H9 (cell line): ENCODE data around the gene PCGF3. TPM values are rescaled to one million over a fixed set of nuclear protein-coding genes. Genes with fewer than 3 reads are reported as not detected.
A peak's percentile ranks its signal among the peaks of the same experiment; 100 is the strongest.

Source experiments
- DNase-seq: peaks from one replicate; pipeline ENCODE4 v3.0.0-alpha.2; 2017
- H2AFZ ChIP-seq: one replicate; pipeline ENCODE4 v1.6.1; 2013; ENCODE audit warnings: mild to moderate bottlenecking, low read length, control low read depth, moderate library complexity
- H2AK5ac ChIP-seq: 2 replicates; pipeline ENCODE4 v1.6.1; 2013; ENCODE audit warnings: low read length, control low read depth, mixed read lengths; ENCODE audit not compliant: insufficient read length
- H2BK120ac ChIP-seq: one replicate; pipeline ENCODE4 v1.6.1; 2013; ENCODE audit warnings: low read depth, mild to moderate bottlenecking, low read length, control low read depth, inconsistent platforms; ENCODE audit not compliant: poor library complexity, severe bottlenecking
- H2BK12ac ChIP-seq: 2 replicates; pipeline ENCODE4 v1.6.1; 2013; ENCODE audit warnings: low read length, control low read depth, mixed read lengths, low read depth; ENCODE audit not compliant: insufficient read length
- H2BK15ac ChIP-seq: 2 replicates; pipeline ENCODE4 v1.6.1; 2013; ENCODE audit warnings: low read depth, low read length, control low read depth
- H2BK20ac ChIP-seq: one replicate; pipeline ENCODE4 v1.6.1; 2013; ENCODE audit warnings: low read depth, mild to moderate bottlenecking, low read length, control low read depth, inconsistent platforms; ENCODE audit not compliant: poor library complexity, severe bottlenecking
- H2BK5ac ChIP-seq: 2 replicates; pipeline ENCODE4 v1.6.1; 2013; ENCODE audit warnings: low read length, control low read depth, mixed read lengths; ENCODE audit not compliant: insufficient read length
- H3K14ac ChIP-seq: 2 replicates; pipeline ENCODE4 v1.6.1; 2013; ENCODE audit warnings: low read length, control low read depth; ENCODE audit not compliant: insufficient read depth
- H3K18ac ChIP-seq: 2 replicates; pipeline ENCODE4 v1.6.1; 2013; ENCODE audit warnings: low read depth, mild to moderate bottlenecking, mixed read lengths, low read length, control low read depth; ENCODE audit not compliant: insufficient read length
- H3K23ac ChIP-seq: 2 replicates; pipeline ENCODE4 v1.6.1; 2013; ENCODE audit warnings: low read length, control low read depth, mixed read lengths, low read depth; ENCODE audit not compliant: insufficient read length
- H3K23me2 ChIP-seq: 2 replicates; pipeline ENCODE4 v1.6.1; 2013; ENCODE audit warnings: low read depth, mild to moderate bottlenecking, mixed read lengths, low read length, control low read depth; ENCODE audit not compliant: insufficient read length, poor library complexity, severe bottlenecking
- H3K27ac ChIP-seq: 2 replicates; pipeline ENCODE4 v1.5.1; 2013; ENCODE audit warnings: low read length, control low read depth, mixed read lengths, low read depth; ENCODE audit not compliant: insufficient read length
- H3K27me3 ChIP-seq: 2 replicates; pipeline ENCODE4 v1.6.1; 2013; ENCODE audit warnings: low read length, control low read depth, inconsistent platforms; ENCODE audit not compliant: insufficient read depth
- H3K4ac ChIP-seq: 2 replicates; pipeline ENCODE4 v1.6.1; 2013; ENCODE audit warnings: low read depth, mild to moderate bottlenecking, control low read depth, inconsistent platforms, low read length, moderate library complexity
- H3K4me1 ChIP-seq: 2 replicates; pipeline ENCODE4 v1.6.1; 2013; ENCODE audit warnings: low read length, control low read depth, inconsistent platforms; ENCODE audit not compliant: insufficient read depth
- H3K4me2 ChIP-seq: 2 replicates; pipeline ENCODE4 v1.6.1; 2013; ENCODE audit warnings: low read length, control low read depth, mixed read lengths; ENCODE audit not compliant: insufficient read length, insufficient read depth
- H3K56ac ChIP-seq: 2 replicates; pipeline ENCODE4 v1.6.1; 2013; ENCODE audit warnings: low read depth, mild to moderate bottlenecking, mixed read lengths, low read length, control low read depth; ENCODE audit not compliant: insufficient read length
- H3K79me1 ChIP-seq: 2 replicates; pipeline ENCODE4 v1.6.1; 2013; ENCODE audit warnings: low read depth, mild to moderate bottlenecking, moderate library complexity, low read length, control low read depth, inconsistent platforms; ENCODE audit not compliant: insufficient read depth, poor library complexity, severe bottlenecking
- H3K79me2 ChIP-seq: 2 replicates; pipeline ENCODE4 v1.6.1; 2013; ENCODE audit warnings: low read length, control low read depth, inconsistent platforms; ENCODE audit not compliant: insufficient read depth
- H3K9ac ChIP-seq: 2 replicates; pipeline ENCODE4 v1.6.1; 2013; ENCODE audit warnings: low read length, control low read depth, mixed read lengths; ENCODE audit not compliant: insufficient read length; ENCODE audit errors: extremely low read depth
- H3K9me3 ChIP-seq: one replicate; pipeline ENCODE4 v1.6.1; 2013; ENCODE audit warnings: low read depth, low read length, inconsistent platforms; ENCODE audit not compliant: control insufficient read depth
- H3T11ph ChIP-seq: one replicate; pipeline ENCODE4 v1.6.1; 2013; ENCODE audit warnings: mild to moderate bottlenecking, low read length, control low read depth, inconsistent platforms
- H4K20me1 ChIP-seq: one replicate; pipeline ENCODE4 v1.6.1; 2013; ENCODE audit not compliant: control insufficient read depth, insufficient read length, insufficient read depth
- H4K5ac ChIP-seq: 2 replicates; pipeline ENCODE4 v1.6.1; 2013; ENCODE audit warnings: low read depth, mild to moderate bottlenecking, mixed read lengths, low read length, control low read depth; ENCODE audit not compliant: insufficient read length
- H4K8ac ChIP-seq: replicated peaks from 2 replicates; pipeline ENCODE4 v1.6.1; 2013; ENCODE audit warnings: low read length, control low read depth, mixed read lengths, low read depth; ENCODE audit not compliant: insufficient read length
- H4K91ac ChIP-seq: 2 replicates; pipeline ENCODE4 v1.6.1; 2013; ENCODE audit warnings: low read depth, mild to moderate bottlenecking, moderate library complexity, mixed read lengths, low read length, control low read depth; ENCODE audit not compliant: insufficient read length
- H3K27ac Mint-ChIP-seq, 3 experiments: 2 replicates in 2 of 3; 3 replicates in 1 of 3; pipeline ENCODE4 v1.8.0; 2020 to 2021; ENCODE audit warnings: mixed read lengths in 3 of 3, mild to moderate bottlenecking in 1 of 3, moderate library complexity in 1 of 3
- H3K27me3 Mint-ChIP-seq: 2 replicates; pipeline ENCODE4 v1.8.0; 2021; ENCODE audit warnings: low read depth, mild to moderate bottlenecking, moderate library complexity, mixed read lengths
- H3K36me3 Mint-ChIP-seq, 3 experiments: 2 replicates in 2 of 3; 3 replicates in 1 of 3; pipeline ENCODE4 v1.8.0; 2020 to 2021; ENCODE audit warnings: low read depth in 3 of 3, mixed read lengths in 3 of 3; ENCODE audit not compliant: insufficient read depth in 1 of 3
- H3K4me1 Mint-ChIP-seq, 2 experiments: 2 replicates each; pipeline ENCODE4 v1.8.0; 2020; ENCODE audit warnings: mixed read lengths in 2 of 2
- H3K4me3 Mint-ChIP-seq, 2 experiments: 2 replicates in 1 of 2; 3 replicates in 1 of 2; pipeline ENCODE4 v1.8.0; 2020 to 2021; ENCODE audit warnings: mild to moderate bottlenecking in 2 of 2, mixed read lengths in 2 of 2, moderate library complexity in 1 of 2
- H3K9me3 Mint-ChIP-seq, 2 experiments: 2 replicates in 1 of 2; 3 replicates in 1 of 2; pipeline ENCODE4 v1.8.0; 2020; ENCODE audit warnings: mild to moderate bottlenecking in 2 of 2, mixed read lengths in 2 of 2, moderate library complexity in 1 of 2
- WGBS: extraction: QIAGEN DNeasy Blood & Tissue Kit; methylation state at CpG from one replicate; pipeline ENCODE4 v1.1.7; 2013; ENCODE audit warnings: missing lambda C conversion rate, low lambda C conversion rate, mixed read lengths; ENCODE audit not compliant: insufficient read length; ENCODE audit errors: extremely low coverage; 5-methylcytosine and 5-hydroxymethylcytosine counted together
- total RNA-seq: library from RNA; stranded (reverse); gene quantifications from 2 replicates; pipeline ENCODE4 v1.2.1, GENCODE V29; 2021
- TF ChIP-seq, protein P1 (sequence below): fragments of 200-600 bp; sonication (generic); conservative IDR thresholded peaks from 3 replicates; pipeline ENCODE4 v1.8.0; 2021; ENCODE audit warnings: antibody characterized with exemption, mild to moderate bottlenecking

The PCGF3 gene
- total RNA-seq, 1 experiment from 2014 or later: 43.1 TPM

DNA sequence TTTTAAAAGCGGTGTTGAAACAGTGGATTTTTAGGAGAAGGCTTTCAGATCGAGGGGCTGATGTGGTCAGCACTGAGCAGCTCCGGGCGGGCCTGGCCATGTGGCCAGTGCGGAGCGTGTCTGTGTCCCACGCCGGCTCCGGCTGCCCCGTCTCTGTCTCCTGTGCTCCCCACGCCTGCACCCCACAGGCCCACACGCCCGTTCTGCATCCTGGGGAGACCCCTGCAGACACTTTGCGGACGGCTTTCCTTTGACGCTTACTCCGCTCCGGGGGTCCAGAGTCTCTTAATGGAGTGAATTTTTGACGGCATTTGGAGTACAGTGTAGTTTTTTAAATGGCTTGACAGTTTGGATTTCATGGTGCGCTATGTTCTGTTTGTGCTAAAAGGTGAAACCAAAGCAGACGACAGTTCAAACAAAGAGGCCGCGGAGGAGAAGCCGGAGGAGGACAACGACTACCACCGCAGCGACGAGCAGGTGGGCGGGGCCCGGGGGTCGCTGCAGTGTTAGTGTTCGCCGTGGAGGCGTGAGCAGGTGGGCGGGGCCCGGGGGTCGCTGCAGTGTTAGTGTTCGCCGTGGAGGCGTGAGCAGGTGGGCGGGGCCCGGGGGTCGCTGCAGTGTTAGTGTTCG lies 38.7 kb downstream of the PCGF3 start:
- no peaks in the 10 kb centered on the region for H3K4me1 Mint-ChIP-seq
- no peak overlapping the region for H3K4me3 Mint-ChIP-seq
- Histone ChIP-seq H3K56ac (no peak overlapping the region), H4K20me1 (no peaks in the 10 kb centered on the region), H3K27ac (no peak overlapping the region), H2BK20ac (no peak overlapping the region), H4K5ac (no peak overlapping the region), H4K91ac (no peak overlapping the region), H3K79me1 (no peaks in the 10 kb centered on the region), H2AFZ (no peak overlapping the region), H3K4me1 (no peaks in the 10 kb centered on the region), H2BK15ac (no peak overlapping the region), H3K4me2 (no peak overlapping the region), H4K8ac (no peak overlapping the region), H3K79me2 (no peaks in the 10 kb centered on the region; the same call in 1 of the 2 replicates), H3K23ac (no peak overlapping the region), H3K9ac (no peak overlapping the region), H3K9me3 (no peaks in the 10 kb centered on the region), H2AK5ac (no peak overlapping the region), H3K18ac (no peak overlapping the region), H2BK5ac (no peak overlapping the region), H3K23me2 (peaks cover 2% of the 10 kb centered on the region), H3K27me3 (no peaks in the 10 kb centered on the region), H2BK12ac (no peak overlapping the region), H2BK120ac (no peak overlapping the region), H3K14ac (no peak overlapping the region; the same call in 1 of the 2 replicates), H3K4ac (no peak overlapping the region), H3T11ph (no peak overlapping the region)
- WGBS: no CpG with 5 or more reads among the region's 44 CpGs
- peaks cover 28 to 52% (median 50%) of the 10 kb centered on the region in 3 experiments for H3K36me3 Mint-ChIP-seq
- H3K27me3 Mint-ChIP-seq: no peaks in the 10 kb centered on the region; the same call in 1 of the 2 replicates
- peak overlapping the region in 1 of 3 experiments; percentile 40; a peak in 1 of 7 replicates for H3K27ac Mint-ChIP-seq
- DNase-seq: no peak
- TF ChIP-seq, protein P1, sequence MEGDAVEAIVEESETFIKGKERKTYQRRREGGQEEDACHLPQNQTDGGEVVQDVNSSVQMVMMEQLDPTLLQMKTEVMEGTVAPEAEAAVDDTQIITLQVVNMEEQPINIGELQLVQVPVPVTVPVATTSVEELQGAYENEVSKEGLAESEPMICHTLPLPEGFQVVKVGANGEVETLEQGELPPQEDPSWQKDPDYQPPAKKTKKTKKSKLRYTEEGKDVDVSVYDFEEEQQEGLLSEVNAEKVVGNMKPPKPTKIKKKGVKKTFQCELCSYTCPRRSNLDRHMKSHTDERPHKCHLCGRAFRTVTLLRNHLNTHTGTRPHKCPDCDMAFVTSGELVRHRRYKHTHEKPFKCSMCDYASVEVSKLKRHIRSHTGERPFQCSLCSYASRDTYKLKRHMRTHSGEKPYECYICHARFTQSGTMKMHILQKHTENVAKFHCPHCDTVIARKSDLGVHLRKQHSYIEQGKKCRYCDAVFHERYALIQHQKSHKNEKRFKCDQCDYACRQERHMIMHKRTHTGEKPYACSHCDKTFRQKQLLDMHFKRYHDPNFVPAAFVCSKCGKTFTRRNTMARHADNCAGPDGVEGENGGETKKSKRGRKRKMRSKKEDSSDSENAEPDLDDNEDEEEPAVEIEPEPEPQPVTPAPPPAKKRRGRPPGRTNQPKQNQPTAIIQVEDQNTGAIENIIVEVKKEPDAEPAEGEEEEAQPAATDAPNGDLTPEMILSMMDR: no peak
- peaks cover 3 to 5% of the 10 kb centered on the region in 2 experiments; a peak in 3 of 5 replicates for H3K9me3 Mint-ChIP-seq
